Gastroesophageal sphincter (tissue), 3 donors: ENCODE results near the gene KCNE1.
"Not testable (repeated sequence)": the region's sequence is repeated elsewhere in the genome, so short reads cannot be mapped to it uniquely, and the experiment has no call there.

Source experiments
- EP300 ChIP-seq: sonication (generic); formaldehyde crosslinking; IDR thresholded peaks from one replicate; pipeline ENCODE4 v1.6.1; 2017; ENCODE audit warnings: antibody characterized with exemption, mild to moderate bottlenecking
- POLR2A ChIP-seq, 2 donors: fragments of 450-650 bp; IDR thresholded peaks; one replicate each; pipeline ENCODE4 v1.6.1; 2017; ENCODE audit warnings: antibody characterized with exemption in 2 of 2, mild to moderate bottlenecking in 2 of 2, moderate library complexity in 1 of 2
- POLR2AphosphoS5 ChIP-seq: sonication (generic); formaldehyde crosslinking; IDR thresholded peaks from one replicate; pipeline ENCODE4 v1.6.1; 2017; ENCODE audit warnings: antibody characterized with exemption
- TF ChIP-seq, protein P1 (sequence below), 4 experiments: fragments of 200-600 bp in 2 of 4; fragments of 450-650 bp in 2 of 4; sonication (generic) in 1 of 4; IDR thresholded peaks; one replicate each; pipeline ENCODE4 v1.5.1; 2017 to 2019; ENCODE audit warnings: antibody characterized with exemption in 4 of 4, mild to moderate bottlenecking in 2 of 4, moderate library complexity in 2 of 4

DNA sequence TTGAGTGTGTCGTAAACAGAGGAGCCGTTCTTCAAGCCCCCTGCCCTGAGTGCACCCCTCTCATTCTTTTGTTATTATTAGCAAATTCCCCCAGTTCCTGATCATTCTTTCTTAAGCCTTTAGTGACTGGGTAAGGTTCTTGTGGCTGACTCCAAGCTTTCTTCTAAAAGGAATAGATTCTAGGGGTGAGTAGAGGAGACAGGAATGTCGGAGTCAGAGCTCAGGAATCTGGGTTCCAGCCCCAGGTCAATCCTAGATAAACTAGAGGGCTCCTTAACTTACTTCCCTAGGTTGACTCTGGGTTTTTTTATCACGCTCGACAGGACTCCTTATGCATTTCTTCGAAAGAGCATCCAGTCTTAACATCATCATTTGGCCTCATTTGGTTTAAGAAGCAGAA, 55.8 kb downstream of the KCNE1 start:
- TF ChIP-seq, protein P1, sequence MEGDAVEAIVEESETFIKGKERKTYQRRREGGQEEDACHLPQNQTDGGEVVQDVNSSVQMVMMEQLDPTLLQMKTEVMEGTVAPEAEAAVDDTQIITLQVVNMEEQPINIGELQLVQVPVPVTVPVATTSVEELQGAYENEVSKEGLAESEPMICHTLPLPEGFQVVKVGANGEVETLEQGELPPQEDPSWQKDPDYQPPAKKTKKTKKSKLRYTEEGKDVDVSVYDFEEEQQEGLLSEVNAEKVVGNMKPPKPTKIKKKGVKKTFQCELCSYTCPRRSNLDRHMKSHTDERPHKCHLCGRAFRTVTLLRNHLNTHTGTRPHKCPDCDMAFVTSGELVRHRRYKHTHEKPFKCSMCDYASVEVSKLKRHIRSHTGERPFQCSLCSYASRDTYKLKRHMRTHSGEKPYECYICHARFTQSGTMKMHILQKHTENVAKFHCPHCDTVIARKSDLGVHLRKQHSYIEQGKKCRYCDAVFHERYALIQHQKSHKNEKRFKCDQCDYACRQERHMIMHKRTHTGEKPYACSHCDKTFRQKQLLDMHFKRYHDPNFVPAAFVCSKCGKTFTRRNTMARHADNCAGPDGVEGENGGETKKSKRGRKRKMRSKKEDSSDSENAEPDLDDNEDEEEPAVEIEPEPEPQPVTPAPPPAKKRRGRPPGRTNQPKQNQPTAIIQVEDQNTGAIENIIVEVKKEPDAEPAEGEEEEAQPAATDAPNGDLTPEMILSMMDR (IDR thresholded peaks at IDR 0.05): not testable (repeated sequence)
- TF ChIP-seq EP300; POLR2A (IDR thresholded peaks at IDR 0.05); POLR2AphosphoS5: not testable (repeated sequence)
